ENCODE results near the gene SLC2A9.
A peak's percentile ranks its signal among the peaks of the same experiment; 100 is the strongest.

SLC2A9 gene

GRCh38 chr4:10061650-10062415, 40.5 kb upstream of the SLC2A9 start:
- no peak for TF ChIP-seq CTCF (IDR thresholded peaks at IDR 0.05; ENCODE audit: low read depth, low read length)
- peak in 1 of 2 donors; percentile 65 for DNase-seq (ENCODE audit: low read depth in 2 of 2)
- no peak overlapping the region for H3K4me3 ChIP-seq (replicated peaks in 1 of 2; ENCODE audit: low read depth in 2 of 2, low read length in 2 of 2)

GRCh38 chr4:10058371-10058770, 37.1 kb upstream of the SLC2A9 start:
- no peak for TF ChIP-seq CTCF (IDR thresholded peaks at IDR 0.05; ENCODE audit: low read depth, low read length)
- DNase-seq (ENCODE audit: low read depth in 2 of 2), result no peak
- H3K4me3 ChIP-seq (replicated peaks in 1 of 2; ENCODE audit: low read depth in 2 of 2, low read length in 2 of 2), result no peak overlapping the region

GRCh38 chr4:10057023-10057395, 35.7 kb upstream of the SLC2A9 start:
- H3K4me3 ChIP-seq (replicated peaks in 1 of 2; ENCODE audit: low read depth in 2 of 2, low read length in 2 of 2), result no peak overlapping the region
- no peak for DNase-seq (ENCODE audit: low read depth in 2 of 2)
- TF ChIP-seq CTCF (IDR thresholded peaks at IDR 0.05; ENCODE audit: low read depth, low read length), result no peak

GRCh38 chr4:10056334-10057022, 35.2 kb upstream of the SLC2A9 start:
- TF ChIP-seq CTCF (IDR thresholded peaks at IDR 0.05; ENCODE audit: low read depth, low read length), result no peak
- no peak for DNase-seq (ENCODE audit: low read depth in 2 of 2)

GRCh38 chr4:10055871-10056270, 34.6 kb upstream of the SLC2A9 start:
- H3K4me3 ChIP-seq (replicated peaks in 1 of 2; ENCODE audit: low read depth in 2 of 2, low read length in 2 of 2), result no peak overlapping the region
- DNase-seq (ENCODE audit: low read depth in 2 of 2), result peak; percentile 23 to 65
- no peak for TF ChIP-seq CTCF (IDR thresholded peaks at IDR 0.05; ENCODE audit: low read depth, low read length)

More at GRCh38 chr4:10056334-10057022, 35.2 kb upstream of the SLC2A9 start:
- no peak overlapping the region for H3K4me3 ChIP-seq (replicated peaks in 1 of 2; ENCODE audit: low read depth in 2 of 2, low read length in 2 of 2)

GRCh38 chr4:10054571-10055041, 33.3 kb upstream of the SLC2A9 start:
- no peak overlapping the region for H3K4me3 ChIP-seq (replicated peaks in 1 of 2; ENCODE audit: low read depth in 2 of 2, low read length in 2 of 2)
- TF ChIP-seq CTCF (IDR thresholded peaks at IDR 0.05; ENCODE audit: low read depth, low read length), result no peak
- peak; percentile 61 to 79 for DNase-seq (ENCODE audit: low read depth in 2 of 2)
